NCI-H446 (cell line): ENCODE results near the gene C6orf120.
A peak's percentile ranks its signal among the peaks of the same experiment; 100 is the strongest.

Source experiments
- DNase-seq, 2 experiments: peaks; one replicate each; lab custom pipeline; 2025; lab: John Stamatoyannopoulos, UW

C6orf120 gene

DNA sequence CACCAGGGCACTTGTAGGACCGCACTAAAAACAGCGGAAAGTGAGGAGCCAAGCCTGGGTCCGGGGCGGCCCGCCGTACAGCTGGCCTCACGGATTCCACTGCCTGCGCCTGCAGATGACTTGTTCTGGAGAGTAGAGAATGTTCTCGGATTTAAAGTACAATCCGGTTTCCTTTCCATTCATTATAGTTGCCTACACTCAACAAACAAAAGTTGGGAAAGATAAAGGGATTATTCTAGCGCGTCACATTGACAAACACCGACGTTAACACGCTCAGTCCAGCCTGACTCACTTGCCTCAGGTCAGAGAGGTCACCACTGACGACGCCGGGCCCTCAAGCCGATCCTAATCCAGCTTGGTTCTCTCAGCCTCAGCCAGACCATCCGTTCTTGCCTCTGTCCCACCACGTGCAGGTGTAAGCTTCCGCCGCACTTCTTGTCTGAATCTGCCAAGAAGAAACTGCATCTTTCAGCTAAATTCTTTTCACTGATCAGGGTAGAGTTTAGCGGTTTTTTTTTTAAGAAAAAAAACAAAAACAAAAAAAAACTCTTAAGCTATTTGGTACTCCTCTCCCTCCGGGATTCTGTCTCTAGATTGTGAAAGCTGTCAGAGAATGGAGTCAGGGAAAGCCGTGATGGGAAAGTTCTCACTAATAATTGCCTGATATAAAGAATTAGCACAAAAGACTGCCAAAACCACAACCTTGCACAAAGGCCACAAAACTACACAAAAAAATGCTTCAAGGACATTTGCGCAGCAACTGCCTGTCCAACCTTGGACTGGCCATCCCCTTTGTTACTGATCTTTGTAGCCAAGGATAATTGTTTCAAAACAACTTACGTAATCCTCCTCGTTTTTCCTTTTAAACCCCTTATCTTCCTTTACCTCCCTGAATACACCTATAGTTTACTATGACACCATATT lies 23.5 kb downstream of the C6orf120 start:
- DNase-seq: no peak

DNA sequence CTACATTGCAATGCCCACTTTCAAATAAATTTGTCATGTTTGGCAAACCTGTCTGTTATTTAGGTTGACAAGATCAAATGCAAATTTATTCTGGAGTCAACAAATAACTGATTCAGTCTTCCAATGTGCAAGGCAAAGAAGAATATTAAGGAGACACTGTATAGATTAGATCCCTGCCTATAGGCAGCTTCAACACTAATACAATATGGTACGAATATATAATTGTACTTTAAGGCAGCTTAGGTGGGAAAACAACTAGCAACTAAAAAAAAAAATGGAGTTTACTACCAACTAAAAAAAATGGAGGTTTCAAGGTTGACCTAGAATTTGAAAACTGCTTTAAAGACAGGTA lies 24.1 kb downstream of the C6orf120 start:
- no peak for DNase-seq

DNA sequence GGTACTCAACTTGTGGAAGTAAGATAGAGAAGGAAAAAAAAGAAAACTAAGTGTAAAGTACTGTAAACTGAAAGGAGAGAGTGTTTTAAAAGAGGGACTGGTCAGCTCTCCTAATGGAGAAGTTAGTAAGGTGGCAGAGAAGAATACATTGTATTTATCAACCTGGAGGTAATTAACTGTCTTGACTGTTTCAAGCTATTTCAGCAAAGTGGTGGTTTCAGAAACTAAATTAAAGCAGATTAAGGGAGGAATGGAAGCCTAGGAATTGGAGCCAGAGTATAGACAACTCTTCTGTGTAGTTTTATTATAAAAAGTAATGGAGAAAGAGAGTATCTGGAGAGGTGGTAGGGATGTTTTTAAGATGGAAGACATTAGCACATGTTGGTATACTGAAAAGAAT lies 25.0 kb downstream of the C6orf120 start:
- DNase-seq: no peak

DNA sequence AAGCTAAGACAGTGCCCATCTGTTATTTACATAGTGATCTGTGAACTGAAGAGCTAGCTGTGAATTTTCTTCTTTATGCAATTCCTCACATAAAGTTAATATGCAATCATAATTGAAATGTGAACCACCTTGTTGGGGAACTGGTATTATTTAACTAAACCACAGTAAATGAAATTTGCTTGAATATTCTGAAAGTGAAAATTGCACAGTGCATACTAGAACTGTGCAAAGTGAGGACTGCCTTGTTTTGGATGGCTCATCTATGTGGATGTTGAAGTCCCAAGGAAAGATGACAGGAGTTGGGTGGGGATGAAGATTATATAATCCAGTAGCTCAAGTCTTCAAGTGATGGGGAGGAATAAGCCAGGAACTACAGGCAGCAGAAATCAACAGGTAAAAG lies 28.0 kb downstream of the C6orf120 start:
- no peak for DNase-seq

DNA sequence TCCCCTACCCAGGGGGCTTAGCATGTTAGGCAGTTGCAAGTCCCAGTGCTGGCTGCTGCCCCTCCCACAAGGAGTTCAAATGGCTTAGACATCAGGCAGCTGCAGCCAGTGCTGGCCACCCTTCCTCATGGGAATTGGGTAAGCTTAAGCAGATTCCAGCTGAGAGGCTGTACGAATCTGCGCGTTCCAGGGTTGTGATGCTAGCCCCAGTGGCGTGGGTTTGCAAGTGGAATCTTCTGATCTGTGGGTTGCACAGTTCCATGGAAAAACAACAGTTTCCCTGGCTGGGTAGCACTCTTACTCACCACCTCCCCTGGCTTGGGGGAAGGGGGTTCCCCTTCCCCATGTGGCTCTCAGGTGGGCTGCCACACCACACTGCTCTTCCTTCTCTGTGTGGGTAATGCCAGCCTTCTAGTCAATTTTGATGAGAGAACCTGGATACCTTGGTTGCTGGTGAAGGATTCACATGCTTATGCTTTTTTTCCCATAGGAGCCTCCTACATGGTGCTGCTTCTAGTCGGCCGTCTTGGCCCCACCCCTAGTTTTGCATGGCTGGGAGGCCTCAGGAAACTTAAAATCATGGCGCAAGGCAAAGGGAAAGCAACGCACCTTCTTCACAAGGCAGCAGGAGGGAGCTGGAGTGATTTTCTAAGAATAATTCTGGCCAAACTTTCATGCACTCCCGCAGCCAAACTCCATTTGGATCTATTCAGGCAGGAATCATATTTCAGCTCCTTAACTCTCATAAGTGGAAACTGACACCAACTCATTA lies 36.5 kb downstream of the C6orf120 start:
- no peak for DNase-seq

DNA sequence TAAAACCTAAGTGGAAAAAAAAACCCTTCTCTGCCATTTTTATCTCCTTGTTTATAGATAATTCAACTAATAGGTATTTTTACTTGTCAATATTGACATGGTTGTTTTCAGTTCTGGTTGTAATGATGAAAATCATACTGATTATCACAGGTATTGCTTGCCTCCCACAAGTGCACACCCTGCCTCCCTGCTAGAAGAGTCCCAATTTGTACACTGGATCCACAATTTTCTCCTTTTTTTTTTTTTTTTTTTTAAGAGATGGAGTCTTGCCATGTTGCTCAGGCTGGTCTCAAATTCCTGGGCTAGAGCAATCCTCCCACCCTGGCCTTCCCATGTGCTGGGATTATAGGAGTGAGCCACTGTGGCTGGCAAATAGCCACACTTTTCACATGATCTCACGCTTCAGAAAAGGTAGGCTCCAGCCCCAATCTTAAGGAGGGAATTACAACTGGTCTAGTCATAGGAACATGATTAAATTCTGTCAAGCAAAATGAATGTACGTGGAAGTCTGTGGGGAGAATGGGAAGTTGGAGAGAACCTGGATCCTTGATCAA lies 37.1 kb downstream of the C6orf120 start:
- DNase-seq: no peak

DNA sequence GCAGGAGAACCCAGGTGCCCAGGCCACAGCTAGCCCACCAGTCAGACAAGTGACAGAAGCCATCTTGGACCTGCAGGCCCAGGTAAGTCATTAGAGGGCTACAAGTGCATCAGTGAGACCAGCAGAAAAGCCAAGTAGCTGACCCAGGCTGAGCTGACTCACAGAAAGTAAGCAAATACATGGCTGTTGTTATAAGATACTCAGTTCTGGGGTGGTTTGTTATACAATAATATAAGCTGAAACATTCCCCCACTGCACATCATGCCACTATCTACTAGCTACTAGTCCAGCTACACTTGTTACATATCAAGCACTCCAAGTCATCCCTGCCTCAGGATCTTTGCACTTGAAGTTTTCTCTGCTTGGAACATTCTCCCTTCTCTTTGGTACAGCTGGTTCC lies 39.4 kb downstream of the C6orf120 start:
- DNase-seq: no peak

DNA sequence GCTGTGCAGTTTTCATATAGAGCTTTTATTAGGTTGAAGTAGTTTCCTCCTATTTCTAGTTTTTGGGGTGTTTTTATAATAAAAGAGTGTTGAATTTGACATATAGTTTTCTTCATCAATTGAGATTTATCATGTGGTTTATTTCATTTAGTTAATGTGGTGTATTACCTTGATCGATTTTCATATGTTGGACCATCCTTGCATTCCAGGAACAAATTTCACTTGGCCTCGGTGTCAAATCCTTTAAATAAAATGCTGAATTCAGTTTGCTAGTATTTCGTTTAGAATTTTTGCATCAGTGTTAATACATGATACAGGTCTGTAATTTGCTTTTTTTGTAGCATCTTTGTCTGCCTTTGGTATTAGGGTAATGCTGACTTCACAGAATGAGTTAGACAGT lies 43.5 kb downstream of the C6orf120 start:
- DNase-seq: no peak

DNA sequence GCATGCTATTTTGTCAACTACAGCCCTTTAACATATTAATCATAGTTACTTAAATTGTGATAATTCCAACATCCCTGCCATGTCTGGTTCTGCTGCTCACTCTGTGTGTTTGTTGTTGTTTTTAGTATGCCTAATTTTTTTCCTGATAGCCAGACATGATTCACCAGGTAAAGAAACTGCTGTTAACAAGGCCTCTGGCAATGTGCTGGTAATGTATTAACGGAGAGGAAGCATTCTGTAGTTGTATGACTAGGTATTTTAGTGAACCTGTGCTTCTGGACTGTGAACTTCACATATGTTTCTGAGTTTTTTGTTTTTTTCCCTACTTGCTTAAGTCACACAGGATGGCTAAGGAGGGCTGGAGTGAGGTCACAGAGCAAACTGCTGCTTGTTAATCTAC lies 44.6 kb downstream of the C6orf120 start:
- no peak for DNase-seq

DNA sequence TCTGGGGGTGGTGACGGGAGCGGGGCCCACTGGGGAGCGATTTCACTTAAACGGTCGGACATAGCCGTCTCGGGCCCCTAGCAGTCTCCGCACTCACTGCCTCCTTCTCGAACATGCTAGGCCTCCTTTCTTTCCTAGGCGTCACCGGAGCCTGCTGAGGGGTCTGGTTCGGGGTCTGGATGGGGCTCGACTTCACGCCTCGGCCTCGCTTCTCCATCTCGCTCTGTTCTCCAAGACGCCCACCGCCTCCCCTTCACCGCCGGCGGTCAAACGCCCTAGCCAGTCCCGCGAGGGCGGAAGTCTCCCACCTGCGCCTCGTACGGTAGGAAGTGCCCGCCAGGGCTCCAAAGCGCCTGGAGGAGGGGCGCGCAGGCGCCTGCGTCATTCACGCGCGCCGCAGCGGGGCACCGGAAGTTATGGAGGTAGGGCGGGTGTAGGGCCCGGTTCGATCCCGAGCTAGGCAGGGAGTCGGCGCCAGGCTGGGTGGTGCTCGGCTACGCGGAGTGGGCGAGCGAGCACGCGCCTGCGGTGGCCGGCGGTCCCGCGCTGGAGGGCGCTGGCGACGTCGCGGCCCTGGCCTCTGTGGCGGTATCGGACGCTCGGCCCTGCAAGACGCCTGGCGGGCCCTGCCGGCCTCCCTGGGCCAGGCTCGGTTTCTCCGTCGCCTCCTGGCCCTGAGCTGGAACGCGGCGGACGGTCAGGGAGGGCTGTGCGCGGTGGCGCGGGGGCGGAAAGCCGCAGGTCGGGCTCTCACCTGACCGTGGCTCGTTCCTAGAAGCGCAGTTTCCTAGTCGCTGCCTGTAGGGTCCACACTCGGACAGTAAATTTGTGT lies 49.5 kb downstream of the C6orf120 start, which contains the start of the genes DYNLT2 and ERMARD:
Gene DYNLT2 (minus strand): TSS at position 331 of the 832 bp plus-strand sequence. CDS start 114 bp downstream, at position 217.
Gene ERMARD (plus strand): TSS at position 381 of the 832 bp plus-strand sequence. CDS start 36 bp downstream, at position 417.
- peak; percentile 74 to 89 for DNase-seq

DNA sequence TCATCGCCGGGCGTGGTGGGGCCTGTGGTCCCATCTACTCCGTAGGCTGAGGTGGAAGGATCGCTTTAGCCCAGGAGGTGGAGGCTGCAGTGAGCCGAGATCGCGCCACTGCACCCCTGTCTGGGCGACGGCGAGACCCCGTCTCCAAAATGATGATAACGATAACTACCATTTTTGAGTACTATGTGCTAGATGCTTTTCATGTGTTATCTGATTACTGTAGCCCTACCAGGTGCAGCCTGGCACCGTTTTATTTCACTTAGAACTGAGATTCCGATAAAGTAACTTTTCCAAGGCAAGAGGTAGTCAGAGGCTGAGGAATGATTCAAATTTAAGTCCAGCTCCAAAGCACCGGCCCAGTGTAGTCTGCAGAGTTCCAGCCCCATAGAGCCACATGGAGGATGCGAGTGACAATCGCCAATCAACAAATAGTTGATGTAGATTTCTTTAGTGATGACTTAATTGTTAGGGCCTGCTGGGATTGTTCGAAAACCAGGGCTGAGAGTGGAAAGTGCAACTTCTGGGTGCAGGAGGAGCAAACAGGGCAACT lies 50.2 kb downstream of the C6orf120 start:
- DNase-seq: no peak
